ENCODE measurements around the gene PSME4.

Gene PSME4

GRCh38 chr2:53945538-53945937 lies 25.3 kb downstream of the PSME4 start:
- H3K4me3 ChIP-seq (ENCODE audit: control insufficient read depth in 1 of 7, extremely low read depth in 1 of 7, insufficient read depth in 4 of 7, low read depth in 2 of 7, low read length in 6 of 7) = no peak overlapping the region
- H3K27me3 ChIP-seq (replicated peaks in 2 of 5; ENCODE audit: control insufficient read depth in 4 of 5, insufficient read depth in 5 of 5, low read length in 4 of 5) = no peaks in the 10 kb centered on the region
- H3K9me3 ChIP-seq (ENCODE audit: control extremely low read depth in 1 of 5, control insufficient read depth in 4 of 5, insufficient read depth in 2 of 5, low read depth in 1 of 5, low read length in 4 of 5) = no peaks in the 10 kb centered on the region
- ChIA-PET CTCF (interaction anchor here (1.1 to 2.6 kb wide), 3 partner anchors 11 to 29 kb away, joined by 3 to 6 read pairs (median 3); no protein-coding TSS in a partner anchor), POLR2A (no interaction called here)
- no peak overlapping the region for H3K27ac ChIP-seq (ENCODE audit: insufficient read depth in 1 of 2, low read depth in 1 of 2, low read length in 2 of 2, poor library complexity in 1 of 2, severe bottlenecking in 2 of 2)
- peaks cover 6 to 10% (median 7%) of the 10 kb centered on the region in 4 experiments for H3K4me1 ChIP-seq (ENCODE audit: control extremely low read depth in 1 of 4, control insufficient read depth in 4 of 4, insufficient read depth in 4 of 4, low read length in 3 of 4)
- no peak for DNase-seq
- peaks cover 5 to 41% (median 18%) of the 10 kb centered on the region in 4 experiments for H3K36me3 ChIP-seq (ENCODE audit: control insufficient read depth in 4 of 4, insufficient read depth in 4 of 4, low read length in 3 of 4)
- no CpG with 5 or more reads among the region's 1 CpG for WGBS (ENCODE audit: insufficient coverage)

- H3K9me3 ChIP-seq (ENCODE audit: control extremely low read depth in 1 of 5, control insufficient read depth in 4 of 5, insufficient read depth in 2 of 5, low read depth in 1 of 5, low read length in 4 of 5) = no peaks in the 10 kb centered on the region
- DNase-seq = no peak
- no peak overlapping the region for H3K4me3 ChIP-seq (ENCODE audit: control insufficient read depth in 1 of 7, extremely low read depth in 1 of 7, insufficient read depth in 4 of 7, low read depth in 2 of 7, low read length in 6 of 7)
- H3K4me1 ChIP-seq (ENCODE audit: control extremely low read depth in 1 of 4, control insufficient read depth in 4 of 4, insufficient read depth in 4 of 4, low read length in 3 of 4) = peaks cover 6 to 17% (median 9%) of the 10 kb centered on the region in 4 experiments
- POLR2A ChIA-PET = interaction anchor here (0.7 kb wide), 1 partner anchor 15 kb away, joined by 6 read pairs; no protein-coding TSS in a partner anchor
- no peaks in the 10 kb centered on the region for H3K27me3 ChIP-seq (replicated peaks in 2 of 5; ENCODE audit: control insufficient read depth in 4 of 5, insufficient read depth in 5 of 5, low read length in 4 of 5)
- CTCF ChIA-PET = interaction anchor here (1.1 to 2.9 kb wide), 4 partner anchors 9 to 28 kb away, joined by 3 to 7 read pairs (median 4); no protein-coding TSS in a partner anchor
- no peak overlapping the region for H3K27ac ChIP-seq (ENCODE audit: insufficient read depth in 1 of 2, low read depth in 1 of 2, low read length in 2 of 2, poor library complexity in 1 of 2, severe bottlenecking in 2 of 2)
- no CpG with 5 or more reads among the region's 1 CpG for WGBS (ENCODE audit: insufficient coverage)
- peaks cover 5 to 44% (median 18%) of the 10 kb centered on the region in 4 experiments for H3K36me3 ChIP-seq (ENCODE audit: control insufficient read depth in 4 of 4, insufficient read depth in 4 of 4, low read length in 3 of 4)
Measured at GRCh38 chr2:53944542-53944941, 26.3 kb downstream of the PSME4 start.

GRCh38 chr2:53942280-53942679 lies 28.5 kb downstream of the PSME4 start:
- DNase-seq = no peak
- Histone ChIP-seq H3K36me3 (ENCODE audit: control insufficient read depth in 4 of 4, insufficient read depth in 4 of 4, low read length in 3 of 4) (peaks cover 3 to 44% (median 16%) of the 10 kb centered on the region in 4 experiments), H3K27ac (ENCODE audit: insufficient read depth in 1 of 2, low read depth in 1 of 2, low read length in 2 of 2, poor library complexity in 1 of 2, severe bottlenecking in 2 of 2) (no peak overlapping the region), H3K4me3 (ENCODE audit: control insufficient read depth in 1 of 7, extremely low read depth in 1 of 7, insufficient read depth in 4 of 7, low read depth in 2 of 7, low read length in 6 of 7) (no peak overlapping the region), H3K4me1 (ENCODE audit: control extremely low read depth in 1 of 4, control insufficient read depth in 4 of 4, insufficient read depth in 4 of 4, low read length in 3 of 4) (peaks cover 6 to 19% (median 9%) of the 10 kb centered on the region in 4 experiments), H3K9me3 (ENCODE audit: control extremely low read depth in 1 of 5, control insufficient read depth in 4 of 5, insufficient read depth in 2 of 5, low read depth in 1 of 5, low read length in 4 of 5) (no peaks in the 10 kb centered on the region), H3K27me3 (replicated peaks in 2 of 5; ENCODE audit: control insufficient read depth in 4 of 5, insufficient read depth in 5 of 5, low read length in 4 of 5) (no peaks in the 10 kb centered on the region)
- ChIA-PET CTCF (interaction anchor here (1.0 to 2.9 kb wide), 2 partner anchors 9 to 11 kb away, joined by 4 to 7 read pairs; no protein-coding TSS in a partner anchor), POLR2A (no interaction called here)
- WGBS (ENCODE audit: insufficient coverage) = no CpG with 5 or more reads among the region's 1 CpG

GRCh38 chr2:53941749-53942148 lies 29.0 kb downstream of the PSME4 start:
- no peak for DNase-seq
- H3K4me1 ChIP-seq (ENCODE audit: control extremely low read depth in 1 of 4, control insufficient read depth in 4 of 4, insufficient read depth in 4 of 4, low read length in 3 of 4) = peaks cover 6 to 19% (median 9%) of the 10 kb centered on the region in 4 experiments
- no peaks in the 10 kb centered on the region for H3K9me3 ChIP-seq (ENCODE audit: control extremely low read depth in 1 of 5, control insufficient read depth in 4 of 5, insufficient read depth in 2 of 5, low read depth in 1 of 5, low read length in 4 of 5)
- CTCF ChIA-PET = interaction anchor here (1.0 to 2.9 kb wide), 2 partner anchors 9 to 11 kb away, joined by 4 to 7 read pairs; no protein-coding TSS in a partner anchor
- H3K27me3 ChIP-seq (replicated peaks in 2 of 5; ENCODE audit: control insufficient read depth in 4 of 5, insufficient read depth in 5 of 5, low read length in 4 of 5) = no peaks in the 10 kb centered on the region
- POLR2A ChIA-PET = no interaction called here
- peaks cover 6 to 44% (median 18%) of the 10 kb centered on the region in 4 experiments for H3K36me3 ChIP-seq (ENCODE audit: control insufficient read depth in 4 of 4, insufficient read depth in 4 of 4, low read length in 3 of 4)
- no peak overlapping the region for H3K27ac ChIP-seq (ENCODE audit: insufficient read depth in 1 of 2, low read depth in 1 of 2, low read length in 2 of 2, poor library complexity in 1 of 2, severe bottlenecking in 2 of 2)
- no peak overlapping the region for H3K4me3 ChIP-seq (ENCODE audit: control insufficient read depth in 1 of 7, extremely low read depth in 1 of 7, insufficient read depth in 4 of 7, low read depth in 2 of 7, low read length in 6 of 7)
- WGBS (ENCODE audit: insufficient coverage) = 95% methylated on average over 4 of the region's 5 CpGs

- Histone ChIP-seq H3K27me3 (replicated peaks in 2 of 5; ENCODE audit: control insufficient read depth in 4 of 5, insufficient read depth in 5 of 5, low read length in 4 of 5) (no peaks in the 10 kb centered on the region), H3K27ac (ENCODE audit: insufficient read depth in 1 of 2, low read depth in 1 of 2, low read length in 2 of 2, poor library complexity in 1 of 2, severe bottlenecking in 2 of 2) (peak overlapping the region in 1 of 2 experiments; percentile 36), H3K4me1 (ENCODE audit: control extremely low read depth in 1 of 4, control insufficient read depth in 4 of 4, insufficient read depth in 4 of 4, low read length in 3 of 4) (peaks cover 0 to 14% (median 4%) of the 10 kb centered on the region in 4 experiments), H3K9me3 (ENCODE audit: control extremely low read depth in 1 of 5, control insufficient read depth in 4 of 5, insufficient read depth in 2 of 5, low read depth in 1 of 5, low read length in 4 of 5) (no peaks in the 10 kb centered on the region), H3K4me3 (ENCODE audit: control insufficient read depth in 1 of 7, extremely low read depth in 1 of 7, insufficient read depth in 4 of 7, low read depth in 2 of 7, low read length in 6 of 7) (peak overlapping the region in 2 of 7 experiments; percentile 19 to 31), H3K36me3 (ENCODE audit: control insufficient read depth in 4 of 4, insufficient read depth in 4 of 4, low read length in 3 of 4) (peaks cover 14 to 50% (median 23%) of the 10 kb centered on the region in 4 experiments)
- no CpG with 5 or more reads among the region's 4 CpGs for WGBS (ENCODE audit: insufficient coverage)
- ChIA-PET POLR2A (no interaction called here), CTCF (no interaction called here)
- peak in 2 of 3 donors; percentile 23 to 31 for DNase-seq
Measured at GRCh38 chr2:53939656-53940055, 31.1 kb downstream of the PSME4 start.

- ChIA-PET CTCF (no interaction called here), POLR2A (no interaction called here)
- Histone ChIP-seq H3K9me3 (ENCODE audit: control extremely low read depth in 1 of 5, control insufficient read depth in 4 of 5, insufficient read depth in 2 of 5, low read depth in 1 of 5, low read length in 4 of 5) (no peaks in the 10 kb centered on the region), H3K4me1 (ENCODE audit: control extremely low read depth in 1 of 4, control insufficient read depth in 4 of 4, insufficient read depth in 4 of 4, low read length in 3 of 4) (peaks cover 0 to 14% (median 4%) of the 10 kb centered on the region in 4 experiments), H3K27me3 (replicated peaks in 2 of 5; ENCODE audit: control insufficient read depth in 4 of 5, insufficient read depth in 5 of 5, low read length in 4 of 5) (no peaks in the 10 kb centered on the region), H3K4me3 (ENCODE audit: control insufficient read depth in 1 of 7, extremely low read depth in 1 of 7, insufficient read depth in 4 of 7, low read depth in 2 of 7, low read length in 6 of 7) (no peak overlapping the region), H3K36me3 (ENCODE audit: control insufficient read depth in 4 of 4, insufficient read depth in 4 of 4, low read length in 3 of 4) (peaks cover 14 to 54% (median 28%) of the 10 kb centered on the region in 4 experiments), H3K27ac (ENCODE audit: insufficient read depth in 1 of 2, low read depth in 1 of 2, low read length in 2 of 2, poor library complexity in 1 of 2, severe bottlenecking in 2 of 2) (no peak overlapping the region)
- no peak for DNase-seq
- WGBS (ENCODE audit: insufficient coverage) = 100% methylated on average over 1 of the region's 3 CpGs
Measured at GRCh38 chr2:53938904-53939303, 31.9 kb downstream of the PSME4 start.

GRCh38 chr2:53933329-53933728 lies 37.5 kb downstream of the PSME4 start:
- Histone ChIP-seq H3K4me1 (ENCODE audit: control extremely low read depth in 1 of 4, control insufficient read depth in 4 of 4, insufficient read depth in 4 of 4, low read length in 3 of 4) (no peaks in the 10 kb centered on the region), H3K27ac (ENCODE audit: insufficient read depth in 1 of 2, low read depth in 1 of 2, low read length in 2 of 2, poor library complexity in 1 of 2, severe bottlenecking in 2 of 2) (no peak overlapping the region), H3K4me3 (ENCODE audit: control insufficient read depth in 1 of 7, extremely low read depth in 1 of 7, insufficient read depth in 4 of 7, low read depth in 2 of 7, low read length in 6 of 7) (no peak overlapping the region), H3K27me3 (replicated peaks in 2 of 5; ENCODE audit: control insufficient read depth in 4 of 5, insufficient read depth in 5 of 5, low read length in 4 of 5) (no peaks in the 10 kb centered on the region), H3K36me3 (ENCODE audit: control insufficient read depth in 4 of 4, insufficient read depth in 4 of 4, low read length in 3 of 4) (peaks cover 14 to 76% (median 50%) of the 10 kb centered on the region in 4 experiments), H3K9me3 (ENCODE audit: control extremely low read depth in 1 of 5, control insufficient read depth in 4 of 5, insufficient read depth in 2 of 5, low read depth in 1 of 5, low read length in 4 of 5) (no peaks in the 10 kb centered on the region)
- WGBS (ENCODE audit: insufficient coverage) = 100% methylated on average over 4 of the region's 8 CpGs
- ChIA-PET CTCF (interaction anchor here (1.1 to 1.5 kb wide), 2 partner anchors 8 to 22 kb away, joined by 4 to 5 read pairs; no protein-coding TSS in a partner anchor), POLR2A (interaction anchor here (0.7 kb wide), 1 partner anchor 18 kb away, joined by 3 read pairs; no protein-coding TSS in a partner anchor)
- DNase-seq = no peak

Data from common myeloid progenitor, CD34-positive (primary cell).